HepG2 (cell line): Measurements from ENCODE around the gene CFAP97D1. TPM values are rescaled to one million over a fixed set of nuclear protein-coding genes. Genes with fewer than 3 reads are reported as not detected.
A peak's percentile ranks its signal among the peaks of the same experiment; 100 is the strongest.

ENCODE experiments used
- MIER2 ChIP-seq: IDR thresholded peaks from 2 replicates; pipeline ENCODE4 v1.6.1; 2016; ENCODE audit warnings: missing biosample characterization, missing genetic modification reagents
- NFKB2 ChIP-seq: sonication (generic); formaldehyde crosslinking; IDR thresholded peaks from 2 replicates; pipeline ENCODE4 v1.4.0; 2020; ENCODE audit warnings: missing genetic modification reagents, borderline replicate concordance
- RBM22 ChIP-seq: fragments of 200-400 bp; formaldehyde crosslinking; optimal IDR thresholded peaks from 2 replicates; pipeline ENCODE3; 2017; ENCODE audit warnings: mild to moderate bottlenecking, low read length, moderate library complexity
- SIX4 ChIP-seq: sonication (generic); formaldehyde crosslinking; IDR thresholded peaks from 2 replicates; pipeline ENCODE4 v1.4.0; 2020; ENCODE audit warnings: missing genetic modification reagents
- TAF15 ChIP-seq: fragments of 200-400 bp; formaldehyde crosslinking; IDR thresholded peaks from one replicate; pipeline ENCODE4 v1.6.1; 2018; ENCODE audit warnings: mild to moderate bottlenecking, low read depth, low read length; ENCODE audit not compliant: poor library complexity, severe bottlenecking
- ZBTB21 ChIP-seq: sonication (generic); formaldehyde crosslinking; IDR thresholded peaks from 2 replicates; pipeline ENCODE4 v1.4.0; 2020; ENCODE audit warnings: missing genetic modification reagents
- ZNF101 ChIP-seq: sonication (generic); formaldehyde crosslinking; IDR thresholded peaks from 2 replicates; pipeline ENCODE4 v1.4.0; 2020; ENCODE audit warnings: mild to moderate bottlenecking, low read depth, missing genetic modification reagents, borderline replicate concordance
- ZNF556 ChIP-seq: sonication (generic); formaldehyde crosslinking; IDR thresholded peaks from 2 replicates; pipeline ENCODE4 v1.4.0; 2020; ENCODE audit warnings: mild to moderate bottlenecking, missing genetic modification reagents, borderline replicate concordance
- ZNF567 ChIP-seq: sonication (generic); formaldehyde crosslinking; IDR thresholded peaks from 2 replicates; pipeline ENCODE4 v1.8.1; 2023; ENCODE audit warnings: mild to moderate bottlenecking, missing genetic modification reagents, borderline replicate concordance
- ZNF616 ChIP-seq: sonication (generic); formaldehyde crosslinking; IDR thresholded peaks from 2 replicates; pipeline ENCODE4 v1.5.0; 2020; ENCODE audit warnings: low read depth, mild to moderate bottlenecking, missing genetic modification reagents
- ZNF724P ChIP-seq: sonication (generic); formaldehyde crosslinking; IDR thresholded peaks from 2 replicates; pipeline ENCODE4 v1.8.0; 2022; ENCODE audit warnings: missing genetic modification reagents, borderline replicate concordance
- ZNF839 ChIP-seq: sonication (generic); formaldehyde crosslinking; IDR thresholded peaks from 2 replicates; pipeline ENCODE4 v1.4.0; 2020; ENCODE audit warnings: missing genetic modification reagents, mild to moderate bottlenecking, borderline replicate concordance
- polyA plus RNA-seq, 8 experiments: library from polyadenylated mRNA; depleted of rRNA in 3 of 8; stranded (reverse) in 7 of 8; unstranded in 1 of 8; fragments of >200 nt; fragmentation: Illumina TruSeq in 4 of 8; extraction: Trizol in 4 of 8; gene quantifications; 2 replicates each; pipeline versions ENCODE4 v1.2.1 to v1.2.3, GENCODE V29; 2011 to 2016; ENCODE audit warnings: low read depth in 4 of 8, missing spikeins in 1 of 8, mixed read lengths in 1 of 8; ENCODE audit not compliant: insufficient read depth in 1 of 8
- total RNA-seq, 5 experiments: library from RNA; depleted of rRNA; stranded (reverse); fragments of >200 nt; fragmentation: Illumina TruSeq; extraction: Trizol; gene quantifications; 2 replicates each; pipeline ENCODE4 v1.2.3, GENCODE V29; 2016; ENCODE audit warnings: low read depth in 1 of 5
- TF ChIP-seq, protein P1 (sequence below), 2 experiments: fragments of 450-650 bp in 1 of 2; sonication (generic) in 1 of 2; formaldehyde crosslinking in 1 of 2; IDR thresholded peaks; 2 replicates each; pipeline versions ENCODE4 v1.6.1 to v1.8.0; 2016 to 2022; ENCODE audit warnings: antibody characterized with exemption in 1 of 2, mild to moderate bottlenecking in 1 of 2, missing genetic modification reagents in 1 of 2
- TF ChIP-seq, protein P2 (sequence below): sonication (generic); formaldehyde crosslinking; IDR thresholded peaks from 2 replicates; pipeline ENCODE4 v1.4.0; 2020; ENCODE audit warnings: missing genetic modification reagents
- TF ChIP-seq, protein P3 (sequence below): sonication (generic); formaldehyde crosslinking; IDR thresholded peaks from 2 replicates; pipeline ENCODE4 v1.5.0; 2020; ENCODE audit warnings: missing genetic modification reagents
- TF ChIP-seq, protein P4 (sequence below): sonication (generic); formaldehyde crosslinking; IDR thresholded peaks from 2 replicates; pipeline ENCODE4 v1.5.0; 2020; ENCODE audit warnings: missing genetic modification reagents

Gene CFAP97D1
- total and polyA plus RNA-seq, 2 of the 13 experiments (the other 11 are each of a cell fraction or from before 2014, with no cell fraction given) = 0.02 TPM; not detected in 1

DNA sequence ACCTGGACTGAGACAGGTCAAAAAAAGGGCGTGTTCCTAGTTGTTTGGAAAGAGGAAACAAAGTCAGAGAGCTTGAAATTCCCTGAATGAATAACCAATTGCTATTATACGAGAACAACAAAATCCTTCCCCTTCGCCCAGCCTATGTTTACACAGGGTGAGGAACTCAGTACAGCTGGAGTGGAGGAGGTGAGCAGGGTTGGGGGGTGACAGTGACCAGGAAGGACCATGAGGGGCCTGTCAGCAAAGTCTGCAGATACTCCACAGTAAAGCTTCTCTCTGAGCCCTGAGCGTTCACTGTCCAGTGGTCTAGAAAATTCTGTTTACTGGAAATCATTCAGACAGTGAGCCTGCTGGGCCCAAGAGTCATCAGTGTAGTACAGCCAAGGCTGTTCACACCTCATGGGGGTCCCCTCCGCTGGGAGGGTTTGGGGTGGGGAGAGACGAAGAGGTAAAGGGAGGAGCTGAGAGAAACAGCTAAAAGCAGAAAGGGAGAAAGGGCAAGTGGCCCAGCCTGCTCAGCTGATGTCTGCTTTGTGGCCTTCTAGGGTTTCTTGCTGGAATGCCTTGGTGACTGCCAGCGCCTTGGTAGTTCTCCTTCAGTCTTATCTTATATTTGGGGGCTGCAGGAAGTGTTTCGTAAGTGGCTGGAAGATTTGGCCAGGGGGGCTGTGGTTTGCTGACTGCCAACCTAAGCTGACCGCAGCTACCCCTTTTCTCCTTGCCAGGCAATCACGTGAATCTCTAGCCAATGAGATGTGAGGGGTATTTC is 7.2 kb upstream of the CFAP97D1 start (continued):
- TF ChIP-seq, protein P1, sequence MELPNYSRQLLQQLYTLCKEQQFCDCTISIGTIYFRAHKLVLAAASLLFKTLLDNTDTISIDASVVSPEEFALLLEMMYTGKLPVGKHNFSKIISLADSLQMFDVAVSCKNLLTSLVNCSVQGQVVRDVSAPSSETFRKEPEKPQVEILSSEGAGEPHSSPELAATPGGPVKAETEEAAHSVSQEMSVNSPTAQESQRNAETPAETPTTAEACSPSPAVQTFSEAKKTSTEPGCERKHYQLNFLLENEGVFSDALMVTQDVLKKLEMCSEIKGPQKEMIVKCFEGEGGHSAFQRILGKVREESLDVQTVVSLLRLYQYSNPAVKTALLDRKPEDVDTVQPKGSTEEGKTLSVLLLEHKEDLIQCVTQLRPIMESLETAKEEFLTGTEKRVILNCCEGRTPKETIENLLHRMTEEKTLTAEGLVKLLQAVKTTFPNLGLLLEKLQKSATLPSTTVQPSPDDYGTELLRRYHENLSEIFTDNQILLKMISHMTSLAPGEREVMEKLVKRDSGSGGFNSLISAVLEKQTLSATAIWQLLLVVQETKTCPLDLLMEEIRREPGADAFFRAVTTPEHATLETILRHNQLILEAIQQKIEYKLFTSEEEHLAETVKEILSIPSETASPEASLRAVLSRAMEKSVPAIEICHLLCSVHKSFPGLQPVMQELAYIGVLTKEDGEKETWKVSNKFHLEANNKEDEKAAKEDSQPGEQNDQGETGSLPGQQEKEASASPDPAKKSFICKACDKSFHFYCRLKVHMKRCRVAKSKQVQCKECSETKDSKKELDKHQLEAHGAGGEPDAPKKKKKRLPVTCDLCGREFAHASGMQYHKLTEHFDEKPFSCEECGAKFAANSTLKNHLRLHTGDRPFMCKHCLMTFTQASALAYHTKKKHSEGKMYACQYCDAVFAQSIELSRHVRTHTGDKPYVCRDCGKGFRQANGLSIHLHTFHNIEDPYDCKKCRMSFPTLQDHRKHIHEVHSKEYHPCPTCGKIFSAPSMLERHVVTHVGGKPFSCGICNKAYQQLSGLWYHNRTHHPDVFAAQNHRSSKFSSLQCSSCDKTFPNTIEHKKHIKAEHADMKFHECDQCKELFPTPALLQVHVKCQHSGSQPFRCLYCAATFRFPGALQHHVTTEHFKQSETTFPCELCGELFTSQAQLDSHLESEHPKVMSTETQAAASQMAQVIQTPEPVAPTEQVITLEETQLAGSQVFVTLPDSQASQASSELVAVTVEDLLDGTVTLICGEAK (IDR thresholded peaks at IDR 0.05) = no peak
- TF ChIP-seq, protein P1 (CRISPR knock-in tag; IDR thresholded peaks at IDR 0.05) = peak; percentile 58; the same call in 1 of the 2 replicates
- TF ChIP-seq ZNF616 (CRISPR knock-in tag) = no peak
- no peak for TF ChIP-seq ZNF724P (CRISPR knock-in tag)
- TF ChIP-seq NFKB2 (CRISPR knock-in tag) = 0 out of 2 replicates have a peak, but pooled peaks have one; percentile 63
- TF ChIP-seq TAF15 = no peak
- TF ChIP-seq, protein P2, sequence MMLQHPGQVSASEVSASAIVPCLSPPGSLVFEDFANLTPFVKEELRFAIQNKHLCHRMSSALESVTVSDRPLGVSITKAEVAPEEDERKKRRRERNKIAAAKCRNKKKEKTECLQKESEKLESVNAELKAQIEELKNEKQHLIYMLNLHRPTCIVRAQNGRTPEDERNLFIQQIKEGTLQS (CRISPR knock-in tag) = no peak
- TF ChIP-seq ZNF101 = 0 out of 2 replicates have a peak, but pooled peaks have one; percentile 51
- peak; percentile 47 for TF ChIP-seq RBM22
- TF ChIP-seq, protein P3, sequence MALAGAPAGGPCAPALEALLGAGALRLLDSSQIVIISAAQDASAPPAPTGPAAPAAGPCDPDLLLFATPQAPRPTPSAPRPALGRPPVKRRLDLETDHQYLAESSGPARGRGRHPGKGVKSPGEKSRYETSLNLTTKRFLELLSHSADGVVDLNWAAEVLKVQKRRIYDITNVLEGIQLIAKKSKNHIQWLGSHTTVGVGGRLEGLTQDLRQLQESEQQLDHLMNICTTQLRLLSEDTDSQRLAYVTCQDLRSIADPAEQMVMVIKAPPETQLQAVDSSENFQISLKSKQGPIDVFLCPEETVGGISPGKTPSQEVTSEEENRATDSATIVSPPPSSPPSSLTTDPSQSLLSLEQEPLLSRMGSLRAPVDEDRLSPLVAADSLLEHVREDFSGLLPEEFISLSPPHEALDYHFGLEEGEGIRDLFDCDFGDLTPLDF = no peak
- no peak for TF ChIP-seq SIX4 (CRISPR knock-in tag)
- no peak for TF ChIP-seq MIER2 (CRISPR knock-in tag)
- no peak for TF ChIP-seq ZNF567
- peak; percentile 32; the same call in 1 of the 2 replicates for TF ChIP-seq ZNF556 (CRISPR knock-in tag)
- TF ChIP-seq, protein P4, sequence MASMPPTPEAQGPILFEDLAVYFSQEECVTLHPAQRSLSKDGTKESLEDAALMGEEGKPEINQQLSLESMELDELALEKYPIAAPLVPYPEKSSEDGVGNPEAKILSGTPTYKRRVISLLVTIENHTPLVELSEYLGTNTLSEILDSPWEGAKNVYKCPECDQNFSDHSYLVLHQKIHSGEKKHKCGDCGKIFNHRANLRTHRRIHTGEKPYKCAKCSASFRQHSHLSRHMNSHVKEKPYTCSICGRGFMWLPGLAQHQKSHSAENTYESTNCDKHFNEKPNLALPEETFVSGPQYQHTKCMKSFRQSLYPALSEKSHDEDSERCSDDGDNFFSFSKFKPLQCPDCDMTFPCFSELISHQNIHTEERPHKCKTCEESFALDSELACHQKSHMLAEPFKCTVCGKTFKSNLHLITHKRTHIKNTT (CRISPR knock-in tag) = no peak
- no peak for TF ChIP-seq ZBTB21 (CRISPR knock-in tag)
- TF ChIP-seq ZNF839 (CRISPR knock-in tag) = no peak
